Central memory CD8-positive, alpha-beta T cell (primary cell): ENCODE data around the gene UPK3BL2.
"Not testable (repeated sequence)": the region's sequence is repeated elsewhere in the genome, so short reads cannot be mapped to it uniquely, and the experiment has no call there.

Experiments used
- ATAC-seq: fragments of 150-1000 bp; cut with Tn5 transposase; replicated peaks from 2 replicates; pipeline ENCODE4 v1.10.0; 2022; ENCODE audit warnings: mild to moderate bottlenecking, moderate FRiP score, moderate number of reproducible peaks; ENCODE audit not compliant: poor library complexity, severe bottlenecking; ENCODE audit errors: extremely low read depth
- DNase-seq, 2 donors: peaks; one replicate each; pipeline ENCODE4 v3.0.0; 2021; ENCODE audit warnings: low spot score in 2 of 2
- H3K27ac Mint-ChIP-seq: one replicate; pipeline ENCODE4 v1.8.0; 2022; ENCODE audit warnings: low read depth, mild to moderate bottlenecking, moderate library complexity, mixed read lengths
- H3K27me3 Mint-ChIP-seq: one replicate; pipeline ENCODE4 v1.8.0; 2022; ENCODE audit warnings: mixed read lengths
- H3K36me3 Mint-ChIP-seq: one replicate; pipeline ENCODE4 v1.8.0; 2022; ENCODE audit warnings: mild to moderate bottlenecking, moderate library complexity, mixed read lengths; ENCODE audit not compliant: insufficient read depth
- H3K4me1 Mint-ChIP-seq: one replicate; pipeline ENCODE4 v1.8.0; 2022; ENCODE audit warnings: mixed read lengths
- H3K4me3 Mint-ChIP-seq: one replicate; pipeline ENCODE4 v1.8.0; 2022; ENCODE audit warnings: mild to moderate bottlenecking, moderate library complexity, mixed read lengths
- H3K9me3 Mint-ChIP-seq: one replicate; pipeline ENCODE4 v1.8.0; 2022; ENCODE audit warnings: mixed read lengths

Gene UPK3BL2

GRCh38 chr7:102517550-102518147 lies 25.8 kb downstream of the UPK3BL2 start, which contains the start of gene RASA4B:
TSS of gene RASA4B (minus strand) at chr7:102517777. CDS start at chr7:102517710, 67 bp downstream.
- ATAC-seq: peak; percentile 96
- peak within 1 kb of the TSS; percentile 43 for H3K4me3 Mint-ChIP-seq

GRCh38 chr7:102516951-102517350 lies 26.5 kb downstream of the UPK3BL2 start:
- H3K4me1 Mint-ChIP-seq, H3K9me3 Mint-ChIP-seq, H3K27ac Mint-ChIP-seq, H3K27me3 Mint-ChIP-seq, H3K4me3 Mint-ChIP-seq, DNase-seq, H3K36me3 Mint-ChIP-seq: not testable (repeated sequence)
- ATAC-seq: peak; percentile 3

More at GRCh38 chr7:102517550-102518147, 25.8 kb downstream of the UPK3BL2 start, which contains the start of gene RASA4B:
- not testable (repeated sequence) for H3K27me3 Mint-ChIP-seq, H3K9me3 Mint-ChIP-seq, DNase-seq, H3K4me1 Mint-ChIP-seq, H3K36me3 Mint-ChIP-seq, H3K27ac Mint-ChIP-seq

GRCh38 chr7:102515889-102516288 lies 27.6 kb downstream of the UPK3BL2 start:
- not testable (repeated sequence) for H3K27me3 Mint-ChIP-seq, H3K36me3 Mint-ChIP-seq, H3K27ac Mint-ChIP-seq, H3K4me3 Mint-ChIP-seq, DNase-seq, H3K9me3 Mint-ChIP-seq, ATAC-seq, H3K4me1 Mint-ChIP-seq

DNA sequence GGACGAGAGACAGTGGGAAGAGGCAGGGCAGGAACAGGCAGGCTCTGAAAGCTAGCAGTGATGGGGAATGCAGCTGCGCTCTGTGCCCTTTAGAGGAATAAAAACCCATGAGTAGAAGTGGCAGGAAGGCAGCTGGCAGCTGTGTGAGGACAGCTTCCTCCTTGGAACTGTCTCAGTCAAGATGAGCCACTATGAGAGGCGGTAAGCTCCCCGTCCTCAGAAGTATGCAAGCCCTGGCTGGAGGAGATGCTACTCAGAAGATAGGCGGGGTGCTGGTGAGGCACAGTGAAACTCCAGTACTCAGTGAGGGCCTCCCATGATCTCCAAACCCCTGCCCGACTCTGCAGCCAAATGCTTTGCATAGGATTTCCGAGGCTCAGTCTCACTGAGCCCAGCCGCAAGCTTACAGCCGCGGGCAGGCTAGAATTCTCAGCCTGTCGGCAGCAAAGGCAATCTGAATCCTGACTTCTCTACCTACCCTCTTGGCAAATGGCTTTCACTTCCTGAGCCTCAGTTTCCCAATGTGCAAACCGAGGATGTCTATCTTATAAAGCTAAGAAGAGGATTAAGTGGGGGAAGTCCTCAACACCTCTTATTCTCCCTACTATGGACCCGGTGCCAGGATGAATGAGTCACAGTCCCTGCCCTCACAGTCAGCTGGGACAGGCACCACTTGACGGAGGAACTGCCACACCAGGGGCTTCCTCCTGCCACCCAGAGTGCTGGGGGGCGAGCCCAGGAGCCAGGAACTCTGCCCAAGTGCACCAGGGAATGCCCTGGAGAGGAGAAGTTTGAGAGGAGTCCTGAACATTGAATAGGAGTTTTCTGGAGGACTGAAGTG lies 28.4 kb downstream of the UPK3BL2 start:
- ATAC-seq, H3K27me3 Mint-ChIP-seq, H3K9me3 Mint-ChIP-seq, DNase-seq, H3K4me1 Mint-ChIP-seq, H3K36me3 Mint-ChIP-seq, H3K4me3 Mint-ChIP-seq, H3K27ac Mint-ChIP-seq: not testable (repeated sequence)

DNA sequence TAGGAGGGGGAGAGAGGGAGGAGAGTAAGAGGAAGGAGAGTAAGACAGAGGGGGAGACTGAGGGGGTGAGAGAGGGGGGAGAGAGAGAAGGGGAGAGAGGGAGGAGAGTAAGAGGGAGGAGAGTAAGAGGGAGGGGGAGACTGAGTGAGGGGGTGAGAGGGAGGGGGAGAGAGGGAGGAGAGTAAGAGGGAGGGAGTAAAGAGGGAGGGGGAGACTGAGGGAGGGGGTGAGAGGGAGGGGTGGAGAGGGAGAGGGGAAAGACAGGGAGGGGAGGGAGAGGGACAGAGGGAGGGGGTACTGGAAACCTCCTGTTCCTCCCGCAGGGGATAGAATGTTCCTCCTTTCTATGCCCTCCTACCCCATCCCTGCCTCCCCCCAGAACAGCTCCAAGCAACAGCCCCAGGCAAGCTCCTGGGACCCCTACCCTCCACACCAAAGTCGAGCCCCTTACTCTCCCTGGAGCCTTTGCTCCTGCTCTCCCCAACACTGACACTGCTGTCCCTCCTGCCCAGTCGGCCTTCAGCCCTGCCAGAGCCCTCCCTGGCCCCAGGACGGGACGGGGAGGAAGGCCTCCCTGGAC lies 30.8 kb downstream of the UPK3BL2 start:
- not testable (repeated sequence) for H3K27me3 Mint-ChIP-seq, ATAC-seq, H3K36me3 Mint-ChIP-seq, H3K9me3 Mint-ChIP-seq, H3K4me1 Mint-ChIP-seq
- Mint-ChIP-seq H3K4me3 (peak overlapping the region; percentile 23), H3K27ac (peak overlapping the region; percentile 19)
- DNase-seq: peak in 1 of 2 donors; percentile 12

- not testable (repeated sequence) for H3K36me3 Mint-ChIP-seq, H3K9me3 Mint-ChIP-seq, H3K27ac Mint-ChIP-seq, H3K27me3 Mint-ChIP-seq, DNase-seq, H3K4me1 Mint-ChIP-seq
- peak; percentile 57 for ATAC-seq
- peak overlapping the region; percentile 23 for H3K4me3 Mint-ChIP-seq
Measured at GRCh38 chr7:102511860-102512522, 31.5 kb downstream of the UPK3BL2 start.

DNA sequence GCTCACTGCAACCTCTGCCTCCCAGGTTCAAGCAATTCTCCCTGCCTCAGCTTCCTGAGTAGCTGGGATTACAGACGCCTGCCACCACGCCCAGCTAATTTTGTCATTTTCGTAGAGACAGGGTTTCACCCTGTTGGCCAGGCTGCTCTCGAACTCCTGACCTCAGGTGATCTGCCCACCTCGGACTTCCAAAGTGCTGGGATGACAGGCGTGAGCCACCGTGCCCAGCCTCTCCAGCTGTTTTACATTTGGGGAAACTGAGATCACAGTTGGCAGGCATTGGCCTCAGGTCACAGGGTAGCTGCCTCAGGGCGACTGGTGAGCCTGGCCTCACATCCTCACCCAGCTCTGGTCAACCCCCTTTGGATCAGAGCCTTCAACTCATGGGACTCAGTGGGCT lies 32.9 kb downstream of the UPK3BL2 start:
- DNase-seq: peak in 1 of 2 donors; percentile 8
- not testable (repeated sequence) for ATAC-seq

GRCh38 chr7:102507410-102508088 lies 35.9 kb downstream of the UPK3BL2 start:
- H3K4me1 Mint-ChIP-seq, DNase-seq, H3K27me3 Mint-ChIP-seq, H3K36me3 Mint-ChIP-seq, H3K4me3 Mint-ChIP-seq, H3K9me3 Mint-ChIP-seq, H3K27ac Mint-ChIP-seq, ATAC-seq: not testable (repeated sequence)

More for the DNA sequence above, 32.9 kb downstream of the UPK3BL2 start:
- not testable (repeated sequence) for H3K36me3 Mint-ChIP-seq, H3K4me1 Mint-ChIP-seq, H3K4me3 Mint-ChIP-seq, H3K27ac Mint-ChIP-seq, H3K9me3 Mint-ChIP-seq, H3K27me3 Mint-ChIP-seq

GRCh38 chr7:102505298-102506185 lies 38.0 kb downstream of the UPK3BL2 start:
- H3K4me1 Mint-ChIP-seq, H3K27ac Mint-ChIP-seq, DNase-seq, ATAC-seq, H3K9me3 Mint-ChIP-seq, H3K36me3 Mint-ChIP-seq, H3K4me3 Mint-ChIP-seq, H3K27me3 Mint-ChIP-seq: not testable (repeated sequence)

DNA sequence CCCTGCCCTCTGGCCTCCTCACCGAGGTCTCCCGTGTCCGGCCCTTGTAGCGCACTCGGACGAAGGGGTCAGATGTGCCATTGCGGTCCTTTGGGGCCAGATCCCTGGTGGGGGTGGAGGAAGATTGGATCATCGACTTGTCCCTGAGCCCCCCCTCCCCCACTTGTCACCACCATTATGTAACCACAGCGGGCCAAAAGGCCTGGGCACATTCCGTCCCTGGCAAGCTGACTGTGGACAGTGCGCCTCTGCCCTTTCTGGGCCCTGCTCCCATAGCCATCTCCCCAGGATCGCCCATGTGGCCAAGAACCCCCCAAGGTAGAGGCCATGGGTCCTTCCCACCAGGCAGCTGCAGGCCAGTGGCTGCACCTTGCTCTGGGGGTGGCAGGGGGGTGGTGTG lies 40.4 kb downstream of the UPK3BL2 start:
- DNase-seq, H3K27me3 Mint-ChIP-seq, H3K27ac Mint-ChIP-seq, H3K4me3 Mint-ChIP-seq, ATAC-seq, H3K4me1 Mint-ChIP-seq, H3K9me3 Mint-ChIP-seq, H3K36me3 Mint-ChIP-seq: not testable (repeated sequence)

DNA sequence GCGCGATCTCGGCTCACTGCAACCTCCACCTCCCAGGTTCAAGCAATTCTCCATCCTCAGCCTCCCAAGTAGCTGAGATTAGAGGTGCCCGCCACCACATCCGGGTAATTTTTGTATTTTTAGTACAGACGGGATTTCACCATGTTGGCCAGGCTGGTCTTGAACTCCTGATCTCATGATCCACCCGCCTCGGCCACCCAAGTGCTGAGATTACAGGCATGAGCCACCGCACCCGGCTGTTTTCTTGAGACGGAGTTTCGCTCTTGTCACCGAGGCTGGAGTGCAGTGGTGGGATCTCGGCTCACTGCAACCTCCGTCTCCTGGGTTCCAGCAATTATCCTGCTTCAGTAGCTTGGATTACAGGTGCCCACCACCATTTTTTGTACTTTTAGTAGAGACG lies 45.2 kb downstream of the UPK3BL2 start:
- not testable (repeated sequence) for H3K4me3 Mint-ChIP-seq, H3K27me3 Mint-ChIP-seq, H3K27ac Mint-ChIP-seq, ATAC-seq, H3K9me3 Mint-ChIP-seq, H3K36me3 Mint-ChIP-seq, H3K4me1 Mint-ChIP-seq
- DNase-seq: peak in 1 of 2 donors; percentile 9
